CD4-positive, alpha-beta T cell treated with Interleukin-15 for 1 hour (primary cell): ENCODE results near the gene BAAT.

Source experiments
- DNase-seq: peaks from one replicate; pipeline ENCODE4 v3.0.0-alpha.2; 2020

BAAT gene

DNA sequence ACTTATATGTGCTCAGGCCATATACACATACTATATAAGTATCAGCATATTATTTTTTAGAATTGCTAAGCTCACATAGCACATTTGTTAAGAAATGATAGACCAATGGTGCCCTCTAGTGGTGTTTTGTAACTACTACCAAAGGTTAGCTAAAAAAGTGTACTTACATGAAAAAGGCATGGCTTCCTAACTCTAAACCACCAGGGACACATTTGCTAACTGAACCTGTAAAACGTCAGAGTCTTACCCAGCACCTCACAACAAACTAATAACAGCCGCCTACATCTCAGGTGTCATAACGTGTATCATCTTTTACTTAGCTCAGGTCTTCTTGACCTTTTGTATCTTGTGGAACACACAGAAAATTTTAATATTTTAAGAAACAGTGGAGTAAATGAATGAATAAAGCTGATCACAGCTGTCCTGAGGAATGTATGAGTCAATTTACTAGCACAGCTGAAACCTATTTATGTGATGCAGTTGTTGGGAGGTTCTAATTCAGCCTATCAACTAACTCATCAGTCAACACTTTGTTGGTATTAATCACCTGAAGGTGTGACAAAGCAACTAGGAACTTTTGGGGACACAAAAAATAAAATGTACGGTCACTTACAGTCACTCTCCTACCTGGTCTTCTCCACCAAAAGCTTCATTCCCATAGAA is 72.9 kb downstream of the BAAT start:
- DNase-seq: no peak

- no peak for DNase-seq
Observed at GRCh38 chr9:101311191-101311590, 73.6 kb downstream of the BAAT start.
